Measurements from ENCODE around the gene LEKR1.
"Not testable (repeated sequence)": the region's sequence is repeated elsewhere in the genome, so short reads cannot be mapped to it uniquely, and the experiment has no call there.

Gene LEKR1

GRCh38 chr3:156838035-156838434 is 11.9 kb downstream of the LEKR1 start:
- no peak for DNase-seq

GRCh38 chr3:156840826-156841689 is 14.9 kb downstream of the LEKR1 start:
- DNase-seq = no peak

GRCh38 chr3:156843071-156843808 is 17.1 kb downstream of the LEKR1 start:
- no peak for DNase-seq

GRCh38 chr3:156847752-156848448 is 21.7 kb downstream of the LEKR1 start:
- DNase-seq = no peak

GRCh38 chr3:156859578-156859977 is 33.4 kb downstream of the LEKR1 start:
- DNase-seq = no peak

GRCh38 chr3:156860873-156861272 is 34.7 kb downstream of the LEKR1 start:
- DNase-seq = no peak

- no peak for DNase-seq
Measured at GRCh38 chr3:156862338-156862737, 36.2 kb downstream of the LEKR1 start.

- no peak for DNase-seq
Measured at GRCh38 chr3:156865732-156866131, 39.6 kb downstream of the LEKR1 start.

GRCh38 chr3:156867174-156867573 is 41.0 kb downstream of the LEKR1 start:
- DNase-seq = no peak

- no peak for DNase-seq
Measured at GRCh38 chr3:156867920-156868319, 41.8 kb downstream of the LEKR1 start.

- no peak for DNase-seq
Measured at GRCh38 chr3:156873906-156874305, 47.8 kb downstream of the LEKR1 start.

GRCh38 chr3:156879491-156879890 is 53.3 kb downstream of the LEKR1 start:
- DNase-seq = not testable (repeated sequence)

GRCh38 chr3:156885761-156886160 is 59.6 kb downstream of the LEKR1 start:
- no peak for DNase-seq

- DNase-seq = no peak
Measured at GRCh38 chr3:156888176-156888575, 62.0 kb downstream of the LEKR1 start.

- DNase-seq = no peak
Measured at GRCh38 chr3:156888576-156888975, 62.4 kb downstream of the LEKR1 start.

- DNase-seq = no peak
Measured at GRCh38 chr3:156892701-156893100, 66.5 kb downstream of the LEKR1 start.

- not testable (repeated sequence) for DNase-seq
Measured at GRCh38 chr3:156895374-156895773, 69.2 kb downstream of the LEKR1 start.

GRCh38 chr3:156897851-156898250 is 71.7 kb downstream of the LEKR1 start:
- not testable (repeated sequence) for DNase-seq

- DNase-seq = no peak
Measured at GRCh38 chr3:156898296-156898880, 72.2 kb downstream of the LEKR1 start.

GRCh38 chr3:156899951-156900350 is 73.8 kb downstream of the LEKR1 start:
- no peak for DNase-seq

- DNase-seq = no peak
Measured at GRCh38 chr3:156902916-156903315, 76.8 kb downstream of the LEKR1 start.

- no peak for DNase-seq
Measured at GRCh38 chr3:156906275-156906674, 80.1 kb downstream of the LEKR1 start.

- no peak for DNase-seq
Measured at GRCh38 chr3:156908398-156908797, 82.2 kb downstream of the LEKR1 start.
